Osteoblast (primary cell): ENCODE results near the gene MAD1L1. TPM values are rescaled to one million over a fixed set of nuclear protein-coding genes. Genes with fewer than 3 reads are reported as not detected.

ENCODE experiments used
- DNase-seq: peaks from one replicate; pipeline ENCODE4 v3.0.0; 2011; ENCODE audit warnings: low spot score, mixed read lengths; ENCODE audit not compliant: insufficient read length; ENCODE audit errors: missing footprints
- H2AFZ ChIP-seq: 2 replicates; pipeline ENCODE4 v1.6.0; 2011; ENCODE audit warnings: mild to moderate bottlenecking, low read length
- H3K27ac ChIP-seq: 2 replicates; pipeline ENCODE4 v1.5.1; 2011; ENCODE audit warnings: mild to moderate bottlenecking, low read depth, low read length, moderate library complexity
- H3K27me3 ChIP-seq: 2 replicates; pipeline ENCODE4 v1.6.0; 2012; ENCODE audit warnings: mild to moderate bottlenecking, control low read depth, inconsistent platforms, low read length, moderate library complexity; ENCODE audit not compliant: insufficient read depth
- H3K36me3 ChIP-seq: 2 replicates; pipeline ENCODE4 v1.5.1; 2011; ENCODE audit warnings: mild to moderate bottlenecking, low read length, control low read depth, moderate library complexity; ENCODE audit not compliant: insufficient read depth
- H3K4me1 ChIP-seq: 2 replicates; pipeline ENCODE4 v1.5.1; 2011; ENCODE audit warnings: mild to moderate bottlenecking, low read length, control low read depth, moderate library complexity; ENCODE audit not compliant: insufficient read depth
- H3K4me2 ChIP-seq: 2 replicates; pipeline ENCODE4 v1.6.0; 2011; ENCODE audit warnings: mild to moderate bottlenecking, low read length; ENCODE audit not compliant: insufficient read depth
- H3K4me3 ChIP-seq: fragments of 200-600 bp; sonication (generic); 3 replicates; pipeline ENCODE4 v1.5.1; 2012; ENCODE audit warnings: mild to moderate bottlenecking, low read length, inconsistent platforms; ENCODE audit not compliant: insufficient read depth
- H3K79me2 ChIP-seq: 2 replicates; pipeline ENCODE4 v1.6.0; 2012; ENCODE audit warnings: mild to moderate bottlenecking, low read length, control low read depth, inconsistent platforms; ENCODE audit not compliant: insufficient read depth
- H3K9me3 ChIP-seq: 2 replicates; pipeline ENCODE4 v1.5.1; 2011; ENCODE audit warnings: low read depth, low read length, control low read depth
- H4K20me1 ChIP-seq: 2 replicates; pipeline ENCODE4 v1.6.0; 2012; ENCODE audit warnings: mild to moderate bottlenecking, low read length, control low read depth; ENCODE audit not compliant: insufficient read depth
- total RNA-seq: library from RNA; depleted of rRNA; stranded (reverse); fragments of >200 nt; gene quantifications from 2 replicates; pipeline ENCODE4 v1.2.3, GENCODE V29; 2012
- TF ChIP-seq, protein P1 (sequence below): IDR thresholded peaks from 2 replicates; pipeline ENCODE4 v1.5.1; 2011; ENCODE audit warnings: mild to moderate bottlenecking, low read depth, low read length, moderate library complexity; ENCODE audit errors: extremely low read depth

MAD1L1 gene
- total RNA-seq, 1 donor, result 66.2 TPM

DNA sequence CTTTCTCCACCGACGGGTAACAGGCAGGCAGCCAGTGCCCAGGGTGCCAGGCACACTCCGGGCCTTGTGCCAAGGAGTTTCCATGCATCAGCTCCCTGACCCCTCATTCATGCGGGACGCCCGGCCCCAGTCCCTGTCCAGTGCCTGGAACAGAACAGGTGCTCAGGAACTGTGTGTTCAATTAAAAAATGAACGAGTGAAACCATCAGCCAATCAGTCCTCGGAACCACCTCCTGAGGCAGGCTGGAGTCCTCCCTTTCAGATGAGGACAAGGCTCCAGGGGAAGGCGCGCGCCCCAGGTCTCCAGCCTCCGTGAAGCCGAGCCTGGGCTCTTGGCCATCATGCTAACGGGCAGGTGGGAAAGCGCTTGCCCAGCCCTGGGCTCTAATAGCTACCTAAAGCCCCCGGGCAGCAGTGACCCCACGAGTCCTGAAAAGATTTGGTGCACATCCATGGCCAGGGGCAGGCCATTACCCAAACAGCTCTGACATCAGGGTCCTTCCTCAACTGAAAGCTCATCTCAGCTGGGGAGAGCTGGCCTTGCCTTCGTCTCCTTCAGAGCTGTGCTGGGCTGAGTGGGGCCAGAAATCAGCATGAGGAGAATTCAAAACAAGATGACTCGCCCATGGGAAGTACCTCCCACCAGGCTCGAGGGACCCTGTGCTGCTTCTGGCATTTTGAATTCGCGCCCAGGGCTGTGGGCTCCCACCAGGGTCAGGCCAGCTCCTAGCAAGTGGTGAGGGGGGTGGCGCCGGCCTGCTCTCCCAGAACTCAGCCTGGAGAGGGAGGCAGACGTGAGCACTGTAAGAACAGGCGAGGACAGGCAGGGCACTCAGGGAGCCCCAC, 200.5 kb downstream of the MAD1L1 start:
- no peaks in the 10 kb centered on the region for H3K79me2 ChIP-seq
- no peak overlapping the region for H2AFZ ChIP-seq
- no peaks in the 10 kb centered on the region for H3K4me1 ChIP-seq
- no peaks in the 10 kb centered on the region for H3K36me3 ChIP-seq
- TF ChIP-seq, protein P1, sequence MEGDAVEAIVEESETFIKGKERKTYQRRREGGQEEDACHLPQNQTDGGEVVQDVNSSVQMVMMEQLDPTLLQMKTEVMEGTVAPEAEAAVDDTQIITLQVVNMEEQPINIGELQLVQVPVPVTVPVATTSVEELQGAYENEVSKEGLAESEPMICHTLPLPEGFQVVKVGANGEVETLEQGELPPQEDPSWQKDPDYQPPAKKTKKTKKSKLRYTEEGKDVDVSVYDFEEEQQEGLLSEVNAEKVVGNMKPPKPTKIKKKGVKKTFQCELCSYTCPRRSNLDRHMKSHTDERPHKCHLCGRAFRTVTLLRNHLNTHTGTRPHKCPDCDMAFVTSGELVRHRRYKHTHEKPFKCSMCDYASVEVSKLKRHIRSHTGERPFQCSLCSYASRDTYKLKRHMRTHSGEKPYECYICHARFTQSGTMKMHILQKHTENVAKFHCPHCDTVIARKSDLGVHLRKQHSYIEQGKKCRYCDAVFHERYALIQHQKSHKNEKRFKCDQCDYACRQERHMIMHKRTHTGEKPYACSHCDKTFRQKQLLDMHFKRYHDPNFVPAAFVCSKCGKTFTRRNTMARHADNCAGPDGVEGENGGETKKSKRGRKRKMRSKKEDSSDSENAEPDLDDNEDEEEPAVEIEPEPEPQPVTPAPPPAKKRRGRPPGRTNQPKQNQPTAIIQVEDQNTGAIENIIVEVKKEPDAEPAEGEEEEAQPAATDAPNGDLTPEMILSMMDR, result no peak
- peak; percentile 79 for DNase-seq
- no peak overlapping the region for H3K4me3 ChIP-seq
- no peak overlapping the region for H3K4me2 ChIP-seq
- H3K9me3 ChIP-seq, result peaks cover 6% of the 10 kb centered on the region
- H3K27ac ChIP-seq, result no peak overlapping the region
- no peaks in the 10 kb centered on the region for H3K27me3 ChIP-seq
- H4K20me1 ChIP-seq, result no peaks in the 10 kb centered on the region

DNA sequence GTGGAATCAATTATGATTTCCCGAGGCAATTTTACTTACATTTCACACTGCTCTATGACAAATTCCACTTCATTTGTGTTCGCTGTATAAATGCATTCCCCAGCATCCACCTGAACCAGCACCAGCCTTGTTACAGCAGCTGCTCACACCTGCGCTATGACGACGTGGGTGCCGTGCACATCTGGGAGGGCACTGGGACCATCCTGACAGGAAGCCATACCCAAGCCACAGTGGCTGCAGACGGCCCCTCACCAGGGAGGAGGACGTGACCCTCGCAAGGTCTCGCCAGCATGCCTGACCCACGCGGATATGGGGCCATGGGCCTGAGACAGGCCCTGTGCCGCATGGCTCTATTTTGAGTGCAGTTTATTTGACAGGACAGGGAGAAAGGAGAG, 201.3 kb downstream of the MAD1L1 start:
- peaks cover 6% of the 10 kb centered on the region for H3K9me3 ChIP-seq

DNA sequence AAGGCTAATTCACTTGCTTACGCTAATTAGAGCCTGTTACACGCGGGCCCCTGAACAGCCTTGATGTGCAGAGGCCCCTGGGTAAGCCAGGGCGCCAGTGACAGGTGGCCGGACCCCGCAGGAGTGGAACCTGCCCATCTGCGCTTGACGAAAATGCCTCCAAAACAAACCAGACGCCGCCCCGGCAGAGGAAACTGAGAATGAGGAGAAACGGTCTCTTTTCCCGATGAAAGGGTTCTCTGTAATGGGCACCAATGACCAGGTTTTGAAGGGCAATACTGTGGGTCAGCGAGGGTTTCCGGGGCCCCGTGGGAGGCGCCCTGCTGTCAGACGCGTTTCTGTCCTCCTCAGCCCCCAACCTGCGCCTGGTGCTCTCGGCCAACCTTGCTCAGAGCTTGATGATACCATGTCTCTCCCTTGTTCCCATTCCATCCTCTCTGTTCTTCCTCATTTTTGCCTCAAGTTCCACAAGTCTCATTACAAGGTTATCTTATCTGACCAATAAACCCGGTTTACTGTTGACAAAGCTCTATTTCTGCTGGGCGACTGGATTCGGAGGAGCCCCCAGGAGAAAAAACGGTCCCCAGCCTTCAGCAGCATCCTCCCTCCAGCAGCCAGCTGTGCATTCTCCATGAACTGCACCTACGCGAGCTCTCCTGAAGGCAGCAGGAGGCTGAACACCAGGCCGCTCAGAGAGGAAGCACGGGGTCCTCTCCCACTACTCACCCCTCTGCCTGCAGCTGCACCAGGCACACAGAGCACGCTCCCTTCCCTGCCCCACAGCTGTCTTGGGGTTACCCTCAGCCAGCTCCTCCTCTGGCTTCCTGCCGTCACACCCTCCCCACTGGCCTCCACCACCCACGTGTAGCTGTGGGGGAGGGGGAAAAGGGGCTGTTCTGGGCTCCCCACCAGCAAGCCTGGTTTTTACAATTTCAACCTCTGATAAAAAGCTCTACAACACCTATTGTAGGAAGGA, 202.0 kb downstream of the MAD1L1 start:
- no peak overlapping the region for H2AFZ ChIP-seq
- H3K4me3 ChIP-seq, result no peak overlapping the region
- H4K20me1 ChIP-seq, result no peaks in the 10 kb centered on the region
- H3K9me3 ChIP-seq, result peaks cover 6% of the 10 kb centered on the region
- H3K79me2 ChIP-seq, result no peaks in the 10 kb centered on the region
- H3K4me2 ChIP-seq, result no peak overlapping the region
- H3K27ac ChIP-seq, result no peak overlapping the region
- no peaks in the 10 kb centered on the region for H3K27me3 ChIP-seq
- peak; percentile 38 for DNase-seq
- no peaks in the 10 kb centered on the region for H3K4me1 ChIP-seq
- TF ChIP-seq, protein P1, result no peak
- no peaks in the 10 kb centered on the region for H3K36me3 ChIP-seq

More for the DNA sequence above, 201.3 kb downstream of the MAD1L1 start:
- TF ChIP-seq, protein P1, result no peak
- Histone ChIP-seq H3K27me3 (no peaks in the 10 kb centered on the region), H3K27ac (no peak overlapping the region), H3K4me2 (no peak overlapping the region), H3K36me3 (no peaks in the 10 kb centered on the region), H3K79me2 (no peaks in the 10 kb centered on the region), H2AFZ (no peak overlapping the region), H4K20me1 (no peaks in the 10 kb centered on the region), H3K4me1 (no peaks in the 10 kb centered on the region), H3K4me3 (no peak overlapping the region)
- DNase-seq, result peak; percentile 26

DNA sequence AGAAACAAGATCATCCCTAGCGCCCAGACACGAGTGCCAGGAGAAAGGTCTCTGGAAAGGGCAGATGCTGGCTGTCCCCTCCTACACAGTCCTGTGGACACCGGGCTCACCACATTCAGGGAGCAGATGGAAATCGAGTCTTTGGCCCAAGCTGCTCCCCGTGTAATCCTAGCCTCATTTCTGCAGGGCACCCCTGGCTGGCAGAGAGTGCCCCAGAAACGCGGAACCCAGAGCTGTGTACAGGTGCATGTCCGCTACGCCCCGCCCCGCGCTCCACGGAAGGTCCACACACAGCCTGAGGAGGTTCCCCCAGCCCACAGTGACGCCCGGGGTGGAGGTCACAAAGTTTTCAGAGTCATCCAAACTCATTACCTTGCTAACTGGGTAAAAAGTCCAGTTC, 202.8 kb downstream of the MAD1L1 start:
- Histone ChIP-seq H3K27ac (no peak overlapping the region), H3K4me3 (no peak overlapping the region), H4K20me1 (no peaks in the 10 kb centered on the region), H2AFZ (no peak overlapping the region), H3K4me2 (no peak overlapping the region), H3K79me2 (no peaks in the 10 kb centered on the region), H3K4me1 (no peaks in the 10 kb centered on the region), H3K27me3 (no peaks in the 10 kb centered on the region), H3K9me3 (peaks cover 8% of the 10 kb centered on the region), H3K36me3 (no peaks in the 10 kb centered on the region)
- TF ChIP-seq, protein P1, result no peak
- DNase-seq, result no peak
